Rectal smooth muscle tissue (tissue), 1 donor: Measurements from ENCODE around the gene TMEM72.

Experiments used
- H3K27ac ChIP-seq: one replicate; pipeline ENCODE4 v1.7.0; 2013; ENCODE audit warnings: low read depth, low read length, inconsistent platforms
- H3K27me3 ChIP-seq: one replicate; pipeline ENCODE4 v1.7.0; 2013; ENCODE audit warnings: low read length; ENCODE audit not compliant: control insufficient read depth, insufficient read depth
- H3K36me3 ChIP-seq: one replicate; pipeline ENCODE4 v1.7.0; 2013; ENCODE audit warnings: low read length; ENCODE audit not compliant: control insufficient read depth, insufficient read depth
- H3K4me1 ChIP-seq: one replicate; pipeline ENCODE4 v1.7.0; 2013; ENCODE audit warnings: low read length; ENCODE audit not compliant: control insufficient read depth, insufficient read depth
- H3K4me3 ChIP-seq: one replicate; pipeline ENCODE4 v1.7.0; 2013; ENCODE audit warnings: low read length
- H3K9ac ChIP-seq: one replicate; pipeline ENCODE4 v1.7.0; 2013; ENCODE audit warnings: low read length

TMEM72 gene

DNA sequence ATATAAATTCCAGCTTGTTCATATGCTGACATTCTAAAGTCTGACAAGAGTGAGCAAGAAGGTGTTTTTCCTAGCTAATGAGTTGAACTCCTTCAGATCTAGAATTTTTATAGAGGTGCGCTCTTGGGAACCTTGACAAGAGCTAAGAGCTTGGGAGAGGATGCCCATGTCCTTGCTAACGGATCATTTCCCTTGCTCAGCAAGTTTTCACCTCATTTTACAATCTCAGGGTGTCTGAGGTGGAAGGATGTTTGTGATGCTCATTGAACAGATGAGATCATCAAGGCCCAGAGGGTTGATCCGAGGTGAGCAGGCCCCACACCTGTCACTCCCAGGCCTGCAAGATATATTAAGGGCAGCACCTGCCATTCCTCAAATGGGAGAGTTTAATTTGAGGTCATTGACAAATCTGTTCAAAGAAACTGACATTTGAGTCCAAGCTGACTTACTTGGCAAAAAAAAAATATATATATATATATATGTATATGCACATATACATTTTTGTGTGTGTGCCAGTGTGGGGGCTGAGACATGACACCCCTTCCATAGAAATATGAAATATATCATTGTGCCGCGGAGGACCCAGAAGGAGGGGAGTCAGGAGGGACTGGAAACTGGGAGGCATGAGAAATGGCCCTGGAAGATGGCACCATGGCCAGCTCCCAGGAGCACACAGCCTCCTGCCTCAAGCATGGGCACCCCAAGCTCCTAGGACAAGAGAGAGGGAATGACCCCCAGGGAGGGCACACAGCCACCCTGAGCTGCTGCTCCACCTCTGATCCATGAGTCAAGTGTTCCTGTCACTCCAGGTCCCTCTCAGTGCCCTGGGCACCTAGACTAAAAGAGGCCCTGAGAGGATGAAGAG is 17.3 kb upstream of the TMEM72 start:
- H3K9ac ChIP-seq, result no peak overlapping the region
- no peaks in the 10 kb centered on the region for H3K36me3 ChIP-seq
- H3K27ac ChIP-seq, result no peak overlapping the region
- H3K4me3 ChIP-seq, result no peak overlapping the region
- no peaks in the 10 kb centered on the region for H3K4me1 ChIP-seq
- H3K27me3 ChIP-seq, result no peaks in the 10 kb centered on the region

DNA sequence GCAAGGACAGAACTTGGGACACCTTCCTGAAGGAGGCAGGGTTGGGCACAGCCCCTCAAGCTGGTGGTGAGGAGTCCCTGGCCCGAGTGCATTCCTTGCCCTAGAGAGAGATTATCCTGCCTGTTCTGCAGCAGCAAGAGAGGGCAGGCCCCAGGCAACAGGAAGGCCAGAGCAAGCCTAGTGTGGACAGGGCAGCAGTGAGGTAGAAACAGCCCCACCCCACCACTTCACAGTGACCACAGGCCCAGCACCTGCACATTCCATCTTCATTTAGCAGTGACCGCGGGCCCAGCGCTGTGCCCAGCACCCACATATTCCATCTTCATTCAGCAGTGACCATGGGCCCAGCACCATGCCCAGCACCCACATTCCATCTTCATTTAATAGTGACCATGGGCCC is 16.4 kb upstream of the TMEM72 start:
- Histone ChIP-seq H3K4me3 (no peak overlapping the region), H3K9ac (no peak overlapping the region), H3K27me3 (no peaks in the 10 kb centered on the region), H3K4me1 (no peaks in the 10 kb centered on the region), H3K27ac (no peak overlapping the region), H3K36me3 (no peaks in the 10 kb centered on the region)

DNA sequence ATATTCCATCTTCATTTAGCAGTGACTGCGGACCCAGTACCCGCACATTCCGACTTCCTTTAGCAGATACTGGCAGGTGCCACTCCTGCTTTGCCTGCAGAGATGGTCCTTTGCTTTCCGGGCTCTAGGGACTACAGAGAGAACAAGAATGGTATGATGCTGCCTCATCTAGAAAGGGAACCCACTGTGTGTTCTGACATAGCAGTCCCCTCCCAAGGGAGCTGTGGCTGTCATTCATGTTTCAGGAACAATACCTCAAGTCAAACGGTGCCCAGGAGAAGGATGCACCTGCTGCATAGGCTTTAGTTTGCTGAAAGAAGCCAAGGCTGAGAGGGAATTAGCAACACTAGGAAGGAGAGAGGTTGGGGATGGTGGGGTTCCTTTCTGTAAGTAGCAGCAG is 15.9 kb upstream of the TMEM72 start:
- no peak overlapping the region for H3K9ac ChIP-seq
- H3K27me3 ChIP-seq, result no peaks in the 10 kb centered on the region
- H3K4me3 ChIP-seq, result no peak overlapping the region
- H3K4me1 ChIP-seq, result no peaks in the 10 kb centered on the region
- H3K27ac ChIP-seq, result no peak overlapping the region
- no peaks in the 10 kb centered on the region for H3K36me3 ChIP-seq

DNA sequence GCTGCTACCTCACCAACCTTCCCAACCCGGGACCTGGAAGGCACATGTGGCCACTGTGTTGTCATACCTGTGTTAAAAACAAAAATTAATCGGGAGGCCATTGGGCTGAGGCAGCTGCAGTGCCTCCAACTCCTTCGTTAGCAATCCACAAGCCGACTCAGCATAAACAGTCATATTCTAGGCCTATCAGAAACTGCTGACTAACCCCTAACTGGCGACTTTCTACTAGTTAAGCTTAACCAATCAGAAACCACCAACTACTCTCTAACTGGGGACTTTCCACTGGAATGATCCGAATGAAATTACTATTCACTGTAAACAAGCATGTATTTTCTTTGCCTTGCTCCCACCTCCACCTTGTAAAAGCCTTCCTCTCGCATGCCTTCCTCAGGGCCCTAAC is 14.1 kb upstream of the TMEM72 start:
- no peak overlapping the region for H3K27ac ChIP-seq
- no peaks in the 10 kb centered on the region for H3K4me1 ChIP-seq
- no peak overlapping the region for H3K9ac ChIP-seq
- H3K4me3 ChIP-seq, result no peak overlapping the region
- H3K36me3 ChIP-seq, result no peaks in the 10 kb centered on the region
- H3K27me3 ChIP-seq, result no peaks in the 10 kb centered on the region

DNA sequence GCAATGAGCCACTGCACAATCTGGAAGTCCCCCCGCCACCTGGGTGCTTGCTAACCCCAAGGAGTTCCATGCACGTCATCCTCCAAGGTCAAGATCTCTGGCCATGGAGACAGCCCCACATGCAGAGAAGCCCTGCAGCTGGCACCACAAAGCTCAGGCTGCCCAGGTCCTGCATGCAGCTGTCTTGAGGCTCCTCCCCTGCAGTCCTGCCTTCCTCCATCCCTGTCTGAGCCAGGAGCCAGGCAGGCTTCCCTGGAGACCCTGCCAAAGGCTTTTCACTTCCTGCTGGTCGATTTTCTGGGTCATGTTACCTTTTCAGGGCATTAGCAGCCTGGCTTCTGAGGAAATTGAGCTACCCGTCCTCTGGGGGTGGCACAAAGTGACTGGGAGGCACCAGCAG is 12.5 kb upstream of the TMEM72 start:
- Histone ChIP-seq H3K27ac (no peak overlapping the region), H3K36me3 (no peaks in the 10 kb centered on the region), H3K27me3 (no peaks in the 10 kb centered on the region), H3K4me1 (no peaks in the 10 kb centered on the region), H3K9ac (no peak overlapping the region), H3K4me3 (no peak overlapping the region)

DNA sequence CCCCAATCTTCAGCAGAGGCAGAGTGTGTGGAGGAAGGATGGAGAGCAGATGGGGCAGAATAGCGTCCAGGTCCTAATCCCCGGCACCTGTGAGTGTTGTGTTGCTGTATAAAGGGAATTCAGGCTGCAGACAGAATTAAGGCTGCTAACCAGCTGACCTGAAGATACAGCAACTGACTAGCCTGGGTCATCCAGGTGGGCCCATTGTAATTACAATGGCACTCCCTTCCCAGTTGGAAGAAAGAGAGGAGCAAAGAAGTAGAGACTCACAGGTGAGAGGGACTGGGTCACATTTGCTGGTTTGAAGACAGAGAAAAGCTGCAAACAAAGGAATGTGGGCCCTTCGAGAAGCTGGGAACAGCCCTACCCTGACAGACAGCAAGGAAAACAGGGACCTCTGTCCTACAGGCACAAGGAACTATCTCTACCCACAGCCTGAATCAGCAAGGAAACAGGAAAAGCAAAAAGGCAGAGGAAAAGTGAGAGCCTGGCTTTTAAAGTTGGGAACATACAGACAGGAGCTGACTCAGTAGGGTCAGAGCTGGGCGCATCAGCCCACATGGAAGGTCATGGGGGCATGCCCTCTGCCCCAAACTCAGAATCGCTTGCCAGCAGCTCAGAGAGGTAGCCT is 11.6 kb upstream of the TMEM72 start:
- no peak overlapping the region for H3K27ac ChIP-seq
- H3K4me3 ChIP-seq, result no peak overlapping the region
- H3K36me3 ChIP-seq, result no peaks in the 10 kb centered on the region
- no peaks in the 10 kb centered on the region for H3K4me1 ChIP-seq
- H3K27me3 ChIP-seq, result no peaks in the 10 kb centered on the region
- H3K9ac ChIP-seq, result no peak overlapping the region

DNA sequence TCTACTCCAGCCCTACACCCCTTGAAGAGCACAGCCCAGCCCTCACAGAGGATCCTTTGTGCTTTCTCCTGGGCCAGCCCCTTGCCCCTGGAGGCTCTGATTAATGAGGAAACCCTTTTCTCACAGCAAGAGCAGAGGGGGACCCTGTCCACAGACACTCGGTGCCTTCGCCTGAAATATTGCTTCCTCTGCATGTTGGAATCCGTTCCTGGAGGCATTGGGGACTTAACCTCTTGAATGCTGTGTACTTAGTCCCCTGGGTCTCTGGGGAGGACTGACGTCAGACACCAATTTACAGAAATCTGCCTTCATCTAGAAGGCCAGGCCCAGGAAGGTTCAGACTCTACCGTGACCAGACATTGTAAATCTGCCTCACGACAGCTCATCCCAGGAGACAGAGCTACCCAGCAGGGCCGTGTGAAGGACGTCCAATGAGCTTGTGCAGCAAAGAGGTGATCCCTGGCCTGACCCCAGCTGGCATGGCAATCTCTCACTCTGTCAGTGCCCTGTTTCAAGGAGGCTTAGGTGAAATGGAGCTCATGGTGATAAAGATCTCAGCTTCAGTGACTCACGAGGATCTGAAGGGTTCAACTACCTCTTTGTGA is 8.1 kb upstream of the TMEM72 start:
- Histone ChIP-seq H3K27ac (no peak overlapping the region), H3K27me3 (no peaks in the 10 kb centered on the region), H3K4me1 (no peaks in the 10 kb centered on the region), H3K4me3 (no peak overlapping the region), H3K9ac (no peak overlapping the region), H3K36me3 (no peaks in the 10 kb centered on the region)

DNA sequence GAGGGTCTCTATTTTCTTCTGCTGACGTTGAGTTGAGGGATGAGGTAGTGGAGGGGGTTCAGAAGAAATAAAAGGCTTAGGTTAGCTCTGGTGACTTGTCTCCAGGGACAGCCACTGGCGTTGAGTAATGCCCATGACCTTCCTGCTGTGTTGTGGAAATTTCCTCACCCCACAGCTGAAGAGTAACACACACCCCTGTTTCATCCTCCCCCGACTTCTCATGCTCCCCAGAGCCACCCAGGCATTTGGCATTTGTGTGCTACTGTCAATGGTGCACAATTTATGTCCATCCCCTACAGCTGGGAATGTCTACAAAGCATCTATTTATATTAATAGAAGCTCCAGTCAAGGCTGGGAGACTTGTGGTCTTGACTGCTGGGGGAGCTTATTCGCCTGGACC is 4.7 kb upstream of the TMEM72 start:
- Histone ChIP-seq H3K27me3 (no peaks in the 10 kb centered on the region), H3K27ac (no peak overlapping the region), H3K36me3 (no peaks in the 10 kb centered on the region), H3K4me3 (no peak overlapping the region), H3K4me1 (no peaks in the 10 kb centered on the region), H3K9ac (no peak overlapping the region)

DNA sequence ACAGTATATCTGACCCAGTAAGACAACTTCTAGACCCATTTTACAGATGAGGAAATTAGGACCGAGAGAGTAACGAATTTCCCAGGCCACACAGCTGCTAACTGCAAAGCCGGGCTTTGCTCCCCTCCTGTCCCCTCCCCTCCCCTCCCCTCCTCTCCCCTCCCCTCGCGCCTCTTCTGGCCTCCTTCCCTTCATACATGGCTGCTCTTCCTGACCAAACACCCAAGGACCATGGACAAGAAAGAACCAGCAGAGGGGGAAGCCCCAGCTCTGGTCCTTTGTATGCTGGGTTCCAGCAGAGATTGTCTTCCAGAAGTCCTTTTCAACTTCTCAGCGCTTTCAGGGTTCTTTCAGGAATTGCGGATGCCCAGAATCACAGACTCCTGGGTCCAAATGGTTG is 3.6 kb upstream of the TMEM72 start:
- Histone ChIP-seq H3K36me3 (no peaks in the 10 kb centered on the region), H3K27me3 (no peaks in the 10 kb centered on the region), H3K9ac (no peak overlapping the region), H3K4me1 (no peaks in the 10 kb centered on the region), H3K27ac (no peak overlapping the region), H3K4me3 (no peak overlapping the region)

DNA sequence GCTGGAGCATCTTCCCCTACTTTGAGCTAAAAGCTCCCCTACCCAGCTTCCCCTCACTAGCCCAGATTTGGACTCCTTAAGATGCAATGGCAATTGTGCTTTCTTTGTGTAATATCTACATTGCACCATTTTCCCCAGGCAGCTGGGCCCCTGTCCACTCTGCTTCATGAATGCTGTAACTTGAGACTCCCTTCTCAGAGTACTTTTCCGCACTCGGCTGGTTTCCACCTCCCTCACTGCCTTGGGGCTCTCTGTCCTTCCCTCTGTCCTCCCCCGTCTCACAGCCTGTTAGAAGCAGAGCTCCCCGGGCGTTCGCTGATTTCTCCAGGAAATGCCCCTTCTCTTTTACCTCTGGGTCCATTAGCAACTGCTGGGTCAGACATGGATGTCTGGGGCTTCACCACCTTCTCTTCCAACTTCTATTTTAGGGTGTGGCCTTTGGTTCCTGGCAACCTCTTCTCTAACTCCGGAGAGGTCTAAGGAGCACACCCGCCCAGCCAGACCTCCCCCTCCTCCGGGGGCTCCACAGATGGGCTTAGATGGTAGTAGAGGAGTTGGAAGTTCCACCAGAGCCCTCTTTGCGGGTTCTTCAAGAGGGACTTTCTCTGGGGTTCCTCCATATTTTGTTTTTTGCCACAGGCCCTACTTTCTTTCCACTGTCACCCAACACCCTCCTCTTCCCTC is 2.9 kb upstream of the TMEM72 start:
- Histone ChIP-seq H3K9ac (no peak overlapping the region), H3K27me3 (no peaks in the 10 kb centered on the region), H3K36me3 (no peaks in the 10 kb centered on the region), H3K27ac (no peak overlapping the region), H3K4me1 (no peaks in the 10 kb centered on the region), H3K4me3 (no peak overlapping the region)

DNA sequence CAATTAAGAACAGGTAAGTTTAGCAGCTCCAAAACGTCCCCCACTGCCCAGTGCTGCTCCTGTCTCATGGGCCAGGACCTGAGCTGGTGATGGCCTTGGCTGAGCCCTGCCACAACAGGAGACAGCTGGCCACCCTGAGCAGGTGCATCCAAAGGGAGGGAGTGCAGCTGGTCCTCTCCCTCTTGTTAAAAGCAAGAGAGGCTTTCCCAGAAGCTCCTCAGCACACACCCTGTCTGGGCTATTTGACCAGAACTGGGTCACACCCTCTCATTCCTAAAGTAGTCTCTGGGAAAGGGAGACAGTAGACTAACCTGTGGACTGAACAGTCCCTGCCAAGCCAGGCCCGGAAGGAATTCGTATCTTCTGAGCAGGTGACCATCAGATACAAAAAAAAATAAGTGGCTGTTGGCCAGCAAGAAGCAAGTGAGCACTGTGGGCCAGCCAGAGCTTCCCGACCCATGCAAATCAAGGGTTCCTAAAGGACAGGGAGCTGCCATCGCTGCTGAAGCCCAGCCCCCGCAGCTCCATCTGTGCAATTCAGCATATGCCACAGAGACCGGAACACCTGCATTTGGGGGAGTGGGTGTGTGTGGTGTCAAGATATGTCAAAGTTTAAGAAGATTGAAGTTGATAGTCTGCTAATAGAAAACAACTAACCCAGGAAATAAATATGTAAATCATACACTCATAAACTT is 2.1 kb upstream of the TMEM72 start:
- Histone ChIP-seq H3K27ac (no peak overlapping the region), H3K27me3 (no peaks in the 10 kb centered on the region), H3K4me3 (no peak overlapping the region), H3K9ac (no peak overlapping the region), H3K4me1 (no peaks in the 10 kb centered on the region), H3K36me3 (no peaks in the 10 kb centered on the region)

DNA sequence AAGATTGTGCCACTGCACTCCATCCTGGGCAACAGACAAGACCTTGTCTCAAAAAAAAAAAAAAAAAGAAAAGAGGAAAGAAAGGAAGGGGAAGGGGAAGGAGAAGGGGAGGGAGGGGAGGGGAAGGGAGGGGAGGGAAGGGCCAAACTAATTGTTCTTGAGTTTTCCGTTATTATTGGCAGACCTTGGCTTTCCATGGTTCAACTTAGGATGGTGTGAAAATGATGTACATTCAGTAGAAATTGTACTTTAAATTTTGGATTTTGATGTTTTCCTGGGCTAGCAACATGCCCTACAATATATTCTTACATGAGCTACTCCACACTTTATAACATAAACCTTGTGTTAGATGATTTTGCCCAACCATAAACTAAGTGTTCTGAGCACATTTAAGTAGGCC is 1.2 kb upstream of the TMEM72 start:
- no peak overlapping the region for H3K27ac ChIP-seq
- H3K36me3 ChIP-seq, result no peaks in the 10 kb centered on the region
- H3K4me1 ChIP-seq, result no peaks in the 10 kb centered on the region
- no peak overlapping the region for H3K4me3 ChIP-seq
- no peak overlapping the region for H3K9ac ChIP-seq
- no peaks in the 10 kb centered on the region for H3K27me3 ChIP-seq
